A673 (cell line): ENCODE data around the gene LRP11. TPM values are rescaled to one million over a fixed set of nuclear protein-coding genes. Genes with fewer than 3 reads are reported as not detected.
A peak's percentile ranks its signal among the peaks of the same experiment; 100 is the strongest.
"Not testable (repeated sequence)": the region's sequence is repeated elsewhere in the genome, so short reads cannot be mapped to it uniquely, and the experiment has no call there.

ENCODE experiments used
- BruUV-seq: library from RNA; stranded (reverse); fragments of 400-500 nt; replicated peaks from 2 replicates; lab custom pipeline; 2021; lab: Mats Ljungman, UMichigan
- CTCF ChIA-PET: fragments of 300-600 bp; sonication (Branson Sonifier 250); formaldehyde crosslinking; loops from one replicate; lab custom pipeline; 2022; ENCODE audit warnings: antibody characterized with exemption; lab: Charles Lee
- POLR2A ChIA-PET: fragments of 300-600 bp; sonication (Branson Sonifier 250); formaldehyde crosslinking; loops from one replicate; lab custom pipeline; 2022; ENCODE audit warnings: antibody characterized with exemption; ENCODE audit not compliant: low non-redundant PET; lab: Charles Lee
- DNase-seq: peaks from one replicate; pipeline ENCODE4 v3.0.0-alpha.2; 2015; ENCODE audit warnings: low spot score
- H3K27ac ChIP-seq: fragments of 200-600 bp; sonication (generic); 2 replicates; pipeline ENCODE4 v1.5.1; 2016; ENCODE audit warnings: mixed run types, low read depth, mild to moderate bottlenecking, mixed read lengths, antibody characterized with exemption, low read length; ENCODE audit not compliant: poor library complexity, severe bottlenecking
- H3K27me3 ChIP-seq: fragments of 200-600 bp; sonication (generic); replicated peaks from 2 replicates; pipeline ENCODE4 v1.6.1; 2017; ENCODE audit warnings: mixed run types, low read depth, mild to moderate bottlenecking, mixed read lengths, antibody characterized with exemption, low read length; ENCODE audit not compliant: insufficient read depth, poor library complexity
- H3K36me3 ChIP-seq: fragments of 200-600 bp; sonication (generic); 2 replicates; pipeline ENCODE4 v1.6.1; 2016; ENCODE audit warnings: mixed run types, mild to moderate bottlenecking, mixed read lengths, antibody characterized with exemption, low read length; ENCODE audit not compliant: insufficient read depth, poor library complexity, severe bottlenecking
- H3K4me1 ChIP-seq: fragments of 200-600 bp; sonication (generic); 2 replicates; pipeline ENCODE4 v1.6.1; 2017; ENCODE audit warnings: mixed run types, mild to moderate bottlenecking, mixed read lengths, antibody characterized with exemption, low read length; ENCODE audit not compliant: insufficient read depth, poor library complexity, severe bottlenecking
- H3K4me3 ChIP-seq: fragments of 200-600 bp; sonication (generic); 2 replicates; pipeline ENCODE4 v1.5.1; 2016; ENCODE audit warnings: low read depth, mixed run types, mild to moderate bottlenecking, mixed read lengths, low read length; ENCODE audit not compliant: poor library complexity, severe bottlenecking
- H3K9me3 ChIP-seq: fragments of 200-600 bp; sonication (generic); 2 replicates; pipeline ENCODE4 v1.6.1; 2016; ENCODE audit warnings: mixed run types, low read depth, mild to moderate bottlenecking, mixed read lengths, antibody characterized with exemption, low read length; ENCODE audit not compliant: poor library complexity, severe bottlenecking
- EZH2 ChIP-seq: fragments of 200-600 bp; sonication (generic); IDR thresholded peaks from 2 replicates; pipeline ENCODE4 v1.6.1; 2017; ENCODE audit warnings: borderline replicate concordance, low read depth, mild to moderate bottlenecking, mixed read lengths, antibody characterized with exemption, low read length; ENCODE audit not compliant: poor library complexity, severe bottlenecking
- intact Hi-C: fragments of 100-400 bp; cut with micrococcal nuclease; formaldehyde crosslinking; loops from one replicate; pipeline ENCODE4 v1.10.0; 2022; ENCODE audit not compliant: unreplicated experiment
- total RNA-seq: library from RNA; stranded (reverse); gene quantifications from 2 replicates; pipeline ENCODE4 v1.2.3, GENCODE V29; 2021
- TF ChIP-seq, protein P1 (sequence below): fragments of 300-800, 200-600 bp; sonication (generic); conservative IDR thresholded peaks from 2 replicates; pipeline ENCODE4 v1.5.1; 2017; ENCODE audit warnings: low read depth, mild to moderate bottlenecking, antibody characterized with exemption, low read length, moderate library complexity, mixed read lengths

The LRP11 gene
- total RNA-seq, 1 experiment from 2014 or later, result 56.1 TPM

DNA sequence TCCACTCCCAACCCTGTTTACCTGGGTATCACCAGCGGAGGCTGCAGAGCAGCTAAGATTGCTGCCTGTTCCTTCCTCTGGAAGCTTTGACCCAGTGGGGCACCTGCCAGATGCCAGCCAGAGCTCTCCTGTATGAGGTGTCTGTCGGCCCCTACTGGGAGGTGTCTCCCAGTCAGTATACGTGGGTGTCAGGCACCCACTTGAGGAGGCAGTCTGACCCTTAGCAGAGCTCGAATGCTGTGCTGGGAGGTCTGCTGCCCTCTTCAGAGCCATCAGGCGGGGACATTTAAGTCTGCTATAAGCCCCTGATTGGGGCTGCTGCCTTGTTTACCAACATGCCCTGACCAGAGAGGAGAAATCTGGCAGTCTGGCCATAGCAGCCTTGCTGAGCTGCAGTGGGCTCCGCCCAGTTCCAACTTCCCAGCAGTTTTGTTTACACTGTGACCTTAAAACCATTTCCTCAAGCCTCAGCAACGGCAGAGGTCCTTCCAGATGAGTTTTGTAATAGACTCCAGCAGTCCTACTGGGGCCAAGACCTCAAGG lies 31.0 kb upstream of the LRP11 start:
- Histone ChIP-seq H3K9me3 (no peaks in the 10 kb centered on the region), H3K27me3 (no peaks in the 10 kb centered on the region), H3K4me3 (no peak overlapping the region), H3K36me3 (no peaks in the 10 kb centered on the region), H3K27ac (no peak overlapping the region), H3K4me1 (peaks cover 19% of the 10 kb centered on the region)
- CTCF ChIA-PET, result no interaction called here
- intact Hi-C loops, result no loop called here
- POLR2A ChIA-PET, result no interaction called here
- BruUV-seq, result TSS peak; percentile 47
- DNase-seq, result no peak
- no peak for TF ChIP-seq EZH2
- TF ChIP-seq, protein P1, sequence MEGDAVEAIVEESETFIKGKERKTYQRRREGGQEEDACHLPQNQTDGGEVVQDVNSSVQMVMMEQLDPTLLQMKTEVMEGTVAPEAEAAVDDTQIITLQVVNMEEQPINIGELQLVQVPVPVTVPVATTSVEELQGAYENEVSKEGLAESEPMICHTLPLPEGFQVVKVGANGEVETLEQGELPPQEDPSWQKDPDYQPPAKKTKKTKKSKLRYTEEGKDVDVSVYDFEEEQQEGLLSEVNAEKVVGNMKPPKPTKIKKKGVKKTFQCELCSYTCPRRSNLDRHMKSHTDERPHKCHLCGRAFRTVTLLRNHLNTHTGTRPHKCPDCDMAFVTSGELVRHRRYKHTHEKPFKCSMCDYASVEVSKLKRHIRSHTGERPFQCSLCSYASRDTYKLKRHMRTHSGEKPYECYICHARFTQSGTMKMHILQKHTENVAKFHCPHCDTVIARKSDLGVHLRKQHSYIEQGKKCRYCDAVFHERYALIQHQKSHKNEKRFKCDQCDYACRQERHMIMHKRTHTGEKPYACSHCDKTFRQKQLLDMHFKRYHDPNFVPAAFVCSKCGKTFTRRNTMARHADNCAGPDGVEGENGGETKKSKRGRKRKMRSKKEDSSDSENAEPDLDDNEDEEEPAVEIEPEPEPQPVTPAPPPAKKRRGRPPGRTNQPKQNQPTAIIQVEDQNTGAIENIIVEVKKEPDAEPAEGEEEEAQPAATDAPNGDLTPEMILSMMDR, result no peak

DNA sequence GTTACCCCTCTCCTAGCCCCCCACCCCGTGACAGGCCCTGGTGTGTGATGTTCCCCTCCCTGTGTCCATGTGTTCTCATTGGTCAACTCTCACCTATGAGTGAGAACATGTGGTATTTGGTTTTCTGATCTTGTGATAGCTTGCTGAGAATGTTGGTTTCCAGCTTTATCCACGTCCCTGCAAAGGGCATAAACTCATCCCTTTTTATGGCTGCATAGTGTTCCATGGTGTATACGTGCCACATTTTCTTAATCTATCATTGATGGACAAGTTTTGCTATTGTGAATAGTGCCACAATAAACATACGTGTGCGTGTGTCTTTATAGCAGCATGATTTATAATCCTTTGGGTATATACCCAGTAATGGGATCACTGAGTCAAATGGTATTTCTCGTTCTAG lies 27.7 kb upstream of the LRP11 start:
- DNase-seq, H3K27me3 ChIP-seq, BruUV-seq, H3K27ac ChIP-seq, H3K36me3 ChIP-seq, intact Hi-C loops, H3K4me3 ChIP-seq, CTCF ChIA-PET, H3K9me3 ChIP-seq: not testable (repeated sequence)
- POLR2A ChIA-PET, result interaction anchor here (0.6 kb wide), 1 partner anchor 283 kb away, joined by 3 read pairs; no protein-coding TSS in a partner anchor
- peaks cover 17% of the 10 kb centered on the region for H3K4me1 ChIP-seq

DNA sequence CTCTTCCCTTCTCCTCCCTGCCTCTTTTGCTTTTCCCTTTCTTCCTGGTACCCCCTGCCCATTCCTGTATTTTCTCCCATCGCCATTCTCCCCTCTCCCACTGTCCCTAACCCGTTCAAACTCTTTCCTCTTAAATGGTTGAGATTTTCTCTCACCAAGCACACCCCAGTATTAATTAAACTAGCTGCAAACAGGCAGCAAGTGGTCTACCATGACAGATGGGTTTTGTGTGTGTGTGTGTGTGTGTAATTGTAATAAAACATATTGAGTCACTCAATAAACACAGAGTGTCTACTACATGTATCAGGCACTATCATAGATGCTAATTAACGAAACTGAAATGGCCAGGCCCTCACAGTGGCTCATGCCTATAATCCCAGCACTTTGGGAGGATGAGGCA lies 27.1 kb upstream of the LRP11 start:
- no peaks in the 10 kb centered on the region for H3K9me3 ChIP-seq
- no peaks in the 10 kb centered on the region for H3K36me3 ChIP-seq
- POLR2A ChIA-PET, result interaction anchor here (0.6 kb wide), 1 partner anchor 284 kb away, joined by 3 read pairs; no protein-coding TSS in a partner anchor
- H3K4me3 ChIP-seq, result no peak overlapping the region
- no peak for DNase-seq
- TF ChIP-seq, protein P1, result no peak
- no peak for TF ChIP-seq EZH2
- BruUV-seq, result no TSS peak
- no peak overlapping the region for H3K27ac ChIP-seq
- intact Hi-C loops, result no loop called here
- CTCF ChIA-PET, result no interaction called here
- peaks cover 11% of the 10 kb centered on the region for H3K4me1 ChIP-seq
- no peaks in the 10 kb centered on the region for H3K27me3 ChIP-seq

DNA sequence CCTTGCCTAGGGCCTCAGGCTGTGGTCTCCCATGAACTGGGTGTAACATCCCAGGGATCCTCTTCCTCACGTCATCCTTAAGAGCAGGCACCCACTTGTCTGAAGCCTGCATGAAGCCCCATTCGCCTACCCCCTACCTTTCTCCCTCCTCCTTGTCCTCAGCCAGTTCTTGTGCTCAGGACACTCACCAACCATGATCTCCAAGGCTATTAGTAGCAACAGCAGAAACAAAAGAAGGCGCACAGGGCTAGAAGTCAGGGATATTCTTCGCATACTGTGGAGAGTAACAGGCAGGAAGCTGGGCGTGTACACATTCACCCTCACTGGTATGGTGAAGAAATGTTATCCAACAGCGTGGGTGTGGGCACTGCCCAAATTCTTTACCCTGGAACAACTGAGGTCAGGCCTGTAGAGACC lies 26.5 kb upstream of the LRP11 start:
- POLR2A ChIA-PET, result no interaction called here
- DNase-seq, result no peak
- no peaks in the 10 kb centered on the region for H3K9me3 ChIP-seq
- H3K4me1 ChIP-seq, result peaks cover 5% of the 10 kb centered on the region
- CTCF ChIA-PET, result no interaction called here
- H3K4me3 ChIP-seq, result no peak overlapping the region
- no peak for TF ChIP-seq EZH2
- TF ChIP-seq, protein P1, result no peak
- H3K36me3 ChIP-seq, result no peaks in the 10 kb centered on the region
- H3K27ac ChIP-seq, result no peak overlapping the region
- intact Hi-C loops, result no loop called here
- no TSS peak for BruUV-seq
- no peaks in the 10 kb centered on the region for H3K27me3 ChIP-seq
